PC-9 (cell line): ENCODE data around the gene DNAH9. TPM values are rescaled to one million over a fixed set of nuclear protein-coding genes. Genes with fewer than 3 reads are reported as not detected.

Experiments used
- BruUV-seq: library from RNA; stranded (reverse); fragments of 400-500 nt; replicated peaks from 2 replicates; lab custom pipeline; 2021; lab: Mats Ljungman, UMichigan
- CTCF ChIA-PET: fragments of 300-600 bp; sonication (Branson Sonifier 250); formaldehyde crosslinking; loops from one replicate; lab custom pipeline; 2022; ENCODE audit warnings: antibody characterized with exemption; lab: Charles Lee
- POLR2A ChIA-PET: fragments of 300-600 bp; sonication (Branson Sonifier 250); formaldehyde crosslinking; loops from one replicate; lab custom pipeline; 2022; ENCODE audit warnings: antibody characterized with exemption; ENCODE audit not compliant: unreplicated experiment; lab: Charles Lee
- DNase-seq, 2 experiments: peaks; one replicate each; pipeline versions ENCODE4 v3.0.0 to v3.0.0-alpha.2; 2015 to 2022; ENCODE audit warnings: mixed read lengths in 1 of 2
- H2AFZ ChIP-seq: fragments of 200-600 bp; sonication (generic); 2 replicates; pipeline ENCODE4 v1.8.1; 2017; ENCODE audit warnings: antibody characterized with exemption
- H3F3A ChIP-seq: fragments of 200-600 bp; sonication (generic); 2 replicates; pipeline ENCODE4 v1.8.1; 2017; ENCODE audit warnings: antibody characterized with exemption, mild to moderate bottlenecking, low read depth; ENCODE audit not compliant: insufficient read depth
- H3K27ac ChIP-seq: fragments of 200-600 bp; sonication (generic); 2 replicates; pipeline ENCODE4 v1.6.1; 2016; ENCODE audit warnings: mixed run types
- H3K27me3 ChIP-seq: fragments of 200-600 bp; sonication (generic); 2 replicates; pipeline ENCODE4 v1.6.1; 2016; ENCODE audit warnings: low read depth, mixed run types; ENCODE audit not compliant: insufficient read depth
- H3K36me3 ChIP-seq: fragments of 200-600 bp; sonication (generic); 2 replicates; pipeline ENCODE4 v1.6.1; 2016; ENCODE audit warnings: low read depth, mixed run types
- H3K4me1 ChIP-seq: fragments of 200-600 bp; sonication (generic); replicated peaks from 2 replicates; pipeline ENCODE4 v1.6.1; 2016; ENCODE audit warnings: mixed run types; ENCODE audit not compliant: insufficient read depth
- H3K4me2 ChIP-seq: fragments of 200-600 bp; sonication (generic); 2 replicates; pipeline ENCODE4 v1.6.1; 2017; ENCODE audit warnings: mixed run types
- H3K4me3 ChIP-seq: fragments of 200-600 bp; sonication (generic); 2 replicates; pipeline ENCODE4 v1.6.1; 2016; ENCODE audit warnings: mixed run types
- H3K79me2 ChIP-seq: fragments of 200-600 bp; sonication (generic); 2 replicates; pipeline ENCODE4 v1.6.1; 2017; ENCODE audit warnings: low read depth, mixed run types
- H3K9me2 ChIP-seq: fragments of 200-600 bp; sonication (generic); 2 replicates; pipeline ENCODE4 v1.8.1; 2017; ENCODE audit warnings: mild to moderate bottlenecking; ENCODE audit not compliant: insufficient read depth
- H3K9me3 ChIP-seq: fragments of 200-600 bp; sonication (generic); 2 replicates; pipeline ENCODE4 v1.8.1; 2016; ENCODE audit warnings: low read depth; ENCODE audit not compliant: insufficient read depth
- H4K20me1 ChIP-seq: fragments of 200-600 bp; sonication (generic); 2 replicates; pipeline ENCODE4 v1.8.1; 2017; ENCODE audit not compliant: insufficient read depth
- EZH2 ChIP-seq: fragments of 200-600 bp; sonication (generic); IDR thresholded peaks from 2 replicates; pipeline ENCODE4 v1.8.0; 2017; ENCODE audit warnings: antibody characterized with exemption, low read depth
- intact Hi-C: fragments of 100-400 bp; cut with micrococcal nuclease; formaldehyde crosslinking; loops from one replicate; pipeline ENCODE4 v1.10.0; 2022; ENCODE audit not compliant: unreplicated experiment
- total RNA-seq: library from RNA; stranded (reverse); gene quantifications from 2 replicates; pipeline ENCODE4 v1.2.3, GENCODE V29; 2021
- TF ChIP-seq, protein P1 (sequence below): fragments of 200-600 bp; sonication (generic); conservative IDR thresholded peaks from 2 replicates; pipeline ENCODE4 v1.6.1; 2017; ENCODE audit warnings: mixed run types, antibody characterized with exemption, mild to moderate bottlenecking, moderate library complexity

Gene DNAH9
- total RNA-seq, 1 experiment from 2014 or later, result not detected

- CTCF ChIA-PET, result no interaction called here
- no peak overlapping the region for H3K4me2 ChIP-seq
- H3K4me3 ChIP-seq, result no peak overlapping the region
- H3K79me2 ChIP-seq, result no peaks in the 10 kb centered on the region
- H3K4me1 ChIP-seq, result no peaks in the 10 kb centered on the region
- no peak for DNase-seq
- H3K9me3 ChIP-seq, result no peaks in the 10 kb centered on the region
- POLR2A ChIA-PET, result no interaction called here
- peaks cover 49% of the 10 kb centered on the region for H3K27me3 ChIP-seq
- no peaks in the 10 kb centered on the region for H4K20me1 ChIP-seq
- no TSS peak for BruUV-seq
- intact Hi-C loops, result no loop called here
- no peak overlapping the region for H2AFZ ChIP-seq
- H3K27ac ChIP-seq, result no peak overlapping the region
- no peaks in the 10 kb centered on the region for H3F3A ChIP-seq
- TF ChIP-seq, protein P1, sequence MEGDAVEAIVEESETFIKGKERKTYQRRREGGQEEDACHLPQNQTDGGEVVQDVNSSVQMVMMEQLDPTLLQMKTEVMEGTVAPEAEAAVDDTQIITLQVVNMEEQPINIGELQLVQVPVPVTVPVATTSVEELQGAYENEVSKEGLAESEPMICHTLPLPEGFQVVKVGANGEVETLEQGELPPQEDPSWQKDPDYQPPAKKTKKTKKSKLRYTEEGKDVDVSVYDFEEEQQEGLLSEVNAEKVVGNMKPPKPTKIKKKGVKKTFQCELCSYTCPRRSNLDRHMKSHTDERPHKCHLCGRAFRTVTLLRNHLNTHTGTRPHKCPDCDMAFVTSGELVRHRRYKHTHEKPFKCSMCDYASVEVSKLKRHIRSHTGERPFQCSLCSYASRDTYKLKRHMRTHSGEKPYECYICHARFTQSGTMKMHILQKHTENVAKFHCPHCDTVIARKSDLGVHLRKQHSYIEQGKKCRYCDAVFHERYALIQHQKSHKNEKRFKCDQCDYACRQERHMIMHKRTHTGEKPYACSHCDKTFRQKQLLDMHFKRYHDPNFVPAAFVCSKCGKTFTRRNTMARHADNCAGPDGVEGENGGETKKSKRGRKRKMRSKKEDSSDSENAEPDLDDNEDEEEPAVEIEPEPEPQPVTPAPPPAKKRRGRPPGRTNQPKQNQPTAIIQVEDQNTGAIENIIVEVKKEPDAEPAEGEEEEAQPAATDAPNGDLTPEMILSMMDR, result no peak
- TF ChIP-seq EZH2, result no peak
- H3K36me3 ChIP-seq, result no peaks in the 10 kb centered on the region
- no peaks in the 10 kb centered on the region for H3K9me2 ChIP-seq
These were observed 271.6 kb downstream of the DNAH9 start for GRCh38 chr17:11869680-11870394.

- no peak overlapping the region for H2AFZ ChIP-seq
- POLR2A ChIA-PET, result no interaction called here
- intact Hi-C loops, result no loop called here
- no peaks in the 10 kb centered on the region for H3K9me2 ChIP-seq
- peaks cover 49% of the 10 kb centered on the region for H3K27me3 ChIP-seq
- H3K4me3 ChIP-seq, result no peak overlapping the region
- no peaks in the 10 kb centered on the region for H3F3A ChIP-seq
- TF ChIP-seq, protein P1, result no peak
- no peak for TF ChIP-seq EZH2
- H3K4me2 ChIP-seq, result no peak overlapping the region
- no peaks in the 10 kb centered on the region for H3K79me2 ChIP-seq
- no peaks in the 10 kb centered on the region for H4K20me1 ChIP-seq
- no peak overlapping the region for H3K27ac ChIP-seq
- DNase-seq, result no peak
- no peaks in the 10 kb centered on the region for H3K9me3 ChIP-seq
- BruUV-seq, result no TSS peak
- H3K36me3 ChIP-seq, result no peaks in the 10 kb centered on the region
- CTCF ChIA-PET, result no interaction called here
- no peaks in the 10 kb centered on the region for H3K4me1 ChIP-seq
These were observed 273.5 kb downstream of the DNAH9 start for GRCh38 chr17:11871773-11872172.

DNA sequence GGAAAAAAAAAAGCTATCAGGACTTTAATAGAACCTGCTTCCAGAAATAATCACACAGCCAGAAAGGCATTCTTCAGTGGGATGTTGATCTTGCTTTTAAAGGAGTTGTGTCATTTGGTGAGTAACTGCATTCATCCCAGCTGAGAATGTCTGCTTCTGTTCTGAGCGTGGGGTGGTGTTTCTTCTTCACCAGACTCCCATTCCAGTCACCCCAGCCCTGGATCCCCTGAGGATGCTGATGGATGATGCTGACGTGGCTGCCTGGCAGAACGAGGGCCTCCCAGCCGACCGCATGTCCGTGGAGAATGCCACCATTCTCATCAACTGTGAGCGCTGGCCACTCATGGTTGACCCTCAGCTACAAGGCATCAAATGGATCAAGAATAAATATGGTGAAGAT lies 276.5 kb downstream of the DNAH9 start:
- Histone ChIP-seq H3K36me3 (no peaks in the 10 kb centered on the region), H3K9me3 (no peaks in the 10 kb centered on the region), H3K9me2 (no peaks in the 10 kb centered on the region), H3K27ac (no peak overlapping the region), H2AFZ (no peak overlapping the region), H3F3A (no peaks in the 10 kb centered on the region), H4K20me1 (no peaks in the 10 kb centered on the region), H3K4me2 (no peak overlapping the region), H3K27me3 (peaks cover 38% of the 10 kb centered on the region), H3K79me2 (no peaks in the 10 kb centered on the region), H3K4me3 (no peak overlapping the region), H3K4me1 (no peaks in the 10 kb centered on the region)
- POLR2A ChIA-PET, result no interaction called here
- no peak for DNase-seq
- TF ChIP-seq EZH2, result no peak
- TF ChIP-seq, protein P1, result no peak
- CTCF ChIA-PET, result no interaction called here
- intact Hi-C loops, result no loop called here
- no TSS peak for BruUV-seq
